Activated T-cell treated with anti-CD3 and anti-CD28 coated beads for 1 hour (primary cell): ENCODE results near the gene ARL6IP6.

Experiments used
- DNase-seq: peaks from one replicate; pipeline ENCODE4 v3.0.0-alpha.2; 2020; ENCODE audit warnings: low read depth

Gene ARL6IP6

GRCh38 chr2:152804687-152805408 is 86.4 kb downstream of the ARL6IP6 start:
- DNase-seq = no peak

GRCh38 chr2:152811916-152812315 is 93.5 kb downstream of the ARL6IP6 start:
- no peak for DNase-seq
